Measurements from ENCODE around the gene SERPINA3.

The SERPINA3 gene

DNA sequence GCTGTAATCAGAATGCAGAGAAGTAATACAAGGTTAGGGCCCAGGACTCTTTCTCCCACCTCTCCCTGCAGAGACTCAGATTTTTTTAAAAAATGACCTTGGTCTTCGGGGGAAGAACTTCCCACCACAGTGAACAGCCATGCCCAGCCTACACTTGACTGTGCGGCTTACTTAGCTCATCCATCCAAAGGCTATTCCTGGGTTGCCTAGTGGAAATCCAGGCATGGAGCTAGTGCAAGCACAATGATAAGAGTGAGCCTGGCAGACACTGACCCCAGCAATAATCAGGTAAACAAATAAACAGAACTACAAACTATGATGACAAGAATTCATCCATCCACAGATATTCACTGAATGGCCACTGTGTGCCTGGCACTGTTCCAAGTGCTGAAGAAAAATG is 16.3 kb upstream of the SERPINA3 start:
- H3K9me3 ChIP-seq (ENCODE audit: control insufficient read depth in 5 of 5, low read length in 5 of 5), result no peaks in the 10 kb centered on the region
- no peak overlapping the region for H3K9ac ChIP-seq (ENCODE audit: low read length in 5 of 5)
- peaks cover 0 to 17% (median 4%) of the 10 kb centered on the region in 5 donors for H3K27me3 ChIP-seq (ENCODE audit: control insufficient read depth in 5 of 5, insufficient read depth in 4 of 5, low read length in 5 of 5)
- H3K4me1 ChIP-seq (ENCODE audit: control insufficient read depth in 5 of 5, insufficient read depth in 5 of 5, low read length in 5 of 5), result peaks cover 0 to 18% (median 16%) of the 10 kb centered on the region in 5 donors
- no peak overlapping the region for H3K27ac ChIP-seq (ENCODE audit: low read depth, low read length)
- no peak overlapping the region for H3K4me3 ChIP-seq (ENCODE audit: low read depth in 1 of 5, low read length in 5 of 5)
- no peaks in the 10 kb centered on the region for H3K36me3 ChIP-seq (ENCODE audit: control insufficient read depth in 5 of 5, insufficient read depth in 5 of 5, low read length in 5 of 5)

- Histone ChIP-seq H3K27ac (ENCODE audit: low read depth, low read length) (no peak overlapping the region), H3K4me3 (ENCODE audit: low read depth in 1 of 5, low read length in 5 of 5) (no peak overlapping the region), H3K9ac (ENCODE audit: low read length in 5 of 5) (no peak overlapping the region), H3K27me3 (ENCODE audit: control insufficient read depth in 5 of 5, insufficient read depth in 4 of 5, low read length in 5 of 5) (peaks cover 0 to 17% (median 4%) of the 10 kb centered on the region in 5 donors), H3K9me3 (ENCODE audit: control insufficient read depth in 5 of 5, low read length in 5 of 5) (no peaks in the 10 kb centered on the region), H3K4me1 (ENCODE audit: control insufficient read depth in 5 of 5, insufficient read depth in 5 of 5, low read length in 5 of 5) (peaks cover 0 to 18% (median 16%) of the 10 kb centered on the region in 5 donors), H3K36me3 (ENCODE audit: control insufficient read depth in 5 of 5, insufficient read depth in 5 of 5, low read length in 5 of 5) (no peaks in the 10 kb centered on the region)
Measured at GRCh38 chr14:94596361-94596760, 15.8 kb upstream of the SERPINA3 start.

DNA sequence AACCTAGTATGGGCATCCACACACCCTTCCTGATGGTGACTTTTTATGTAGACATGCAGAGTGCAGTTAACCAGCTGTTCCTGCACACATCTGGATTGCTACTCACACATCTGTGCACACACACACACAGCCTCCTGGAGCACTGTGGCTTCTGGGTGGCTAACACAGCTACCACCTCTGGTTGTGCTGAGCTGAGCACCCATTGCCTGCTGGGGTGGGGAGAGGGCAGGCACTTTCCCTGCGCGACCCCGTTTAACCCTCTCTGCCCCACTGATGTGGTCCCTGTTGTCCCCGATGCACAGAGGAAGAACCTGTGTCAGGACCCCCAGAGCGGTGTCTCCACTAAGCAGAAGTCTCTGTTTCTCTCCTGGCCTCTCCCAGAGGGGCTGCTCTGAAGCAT is 14.4 kb upstream of the SERPINA3 start:
- no peak overlapping the region for H3K9ac ChIP-seq (ENCODE audit: low read length in 5 of 5)
- H3K27ac ChIP-seq (ENCODE audit: low read depth, low read length), result no peak overlapping the region
- H3K27me3 ChIP-seq (ENCODE audit: control insufficient read depth in 5 of 5, insufficient read depth in 4 of 5, low read length in 5 of 5), result peaks cover 0 to 17% (median 4%) of the 10 kb centered on the region in 5 donors
- H3K36me3 ChIP-seq (ENCODE audit: control insufficient read depth in 5 of 5, insufficient read depth in 5 of 5, low read length in 5 of 5), result no peaks in the 10 kb centered on the region
- no peak overlapping the region for H3K4me3 ChIP-seq (ENCODE audit: low read depth in 1 of 5, low read length in 5 of 5)
- H3K4me1 ChIP-seq (ENCODE audit: control insufficient read depth in 5 of 5, insufficient read depth in 5 of 5, low read length in 5 of 5), result peaks cover 1 to 27% (median 20%) of the 10 kb centered on the region in 5 donors
- no peaks in the 10 kb centered on the region for H3K9me3 ChIP-seq (ENCODE audit: control insufficient read depth in 5 of 5, low read length in 5 of 5)

- Histone ChIP-seq H3K4me3 (ENCODE audit: low read depth in 1 of 5, low read length in 5 of 5) (no peak overlapping the region), H3K36me3 (ENCODE audit: control insufficient read depth in 5 of 5, insufficient read depth in 5 of 5, low read length in 5 of 5) (no peaks in the 10 kb centered on the region), H3K27ac (ENCODE audit: low read depth, low read length) (no peak overlapping the region), H3K4me1 (ENCODE audit: control insufficient read depth in 5 of 5, insufficient read depth in 5 of 5, low read length in 5 of 5) (peaks cover 1 to 27% (median 20%) of the 10 kb centered on the region in 5 donors), H3K9me3 (ENCODE audit: control insufficient read depth in 5 of 5, low read length in 5 of 5) (no peaks in the 10 kb centered on the region), H3K9ac (ENCODE audit: low read length in 5 of 5) (no peak overlapping the region), H3K27me3 (ENCODE audit: control insufficient read depth in 5 of 5, insufficient read depth in 4 of 5, low read length in 5 of 5) (peaks cover 0 to 17% (median 4%) of the 10 kb centered on the region in 5 donors)
Measured at GRCh38 chr14:94598506-94598815, 13.7 kb upstream of the SERPINA3 start.

- H3K4me1 ChIP-seq (ENCODE audit: control insufficient read depth in 5 of 5, insufficient read depth in 5 of 5, low read length in 5 of 5), result peaks cover 1 to 27% (median 20%) of the 10 kb centered on the region in 5 donors
- no peaks in the 10 kb centered on the region for H3K9me3 ChIP-seq (ENCODE audit: control insufficient read depth in 5 of 5, low read length in 5 of 5)
- H3K36me3 ChIP-seq (ENCODE audit: control insufficient read depth in 5 of 5, insufficient read depth in 5 of 5, low read length in 5 of 5), result no peaks in the 10 kb centered on the region
- H3K9ac ChIP-seq (ENCODE audit: low read length in 5 of 5), result no peak overlapping the region
- H3K27me3 ChIP-seq (ENCODE audit: control insufficient read depth in 5 of 5, insufficient read depth in 4 of 5, low read length in 5 of 5), result peaks cover 0 to 17% (median 4%) of the 10 kb centered on the region in 5 donors
- no peak overlapping the region for H3K4me3 ChIP-seq (ENCODE audit: low read depth in 1 of 5, low read length in 5 of 5)
- no peak overlapping the region for H3K27ac ChIP-seq (ENCODE audit: low read depth, low read length)
Measured at GRCh38 chr14:94598816-94599655, 13.2 kb upstream of the SERPINA3 start.

DNA sequence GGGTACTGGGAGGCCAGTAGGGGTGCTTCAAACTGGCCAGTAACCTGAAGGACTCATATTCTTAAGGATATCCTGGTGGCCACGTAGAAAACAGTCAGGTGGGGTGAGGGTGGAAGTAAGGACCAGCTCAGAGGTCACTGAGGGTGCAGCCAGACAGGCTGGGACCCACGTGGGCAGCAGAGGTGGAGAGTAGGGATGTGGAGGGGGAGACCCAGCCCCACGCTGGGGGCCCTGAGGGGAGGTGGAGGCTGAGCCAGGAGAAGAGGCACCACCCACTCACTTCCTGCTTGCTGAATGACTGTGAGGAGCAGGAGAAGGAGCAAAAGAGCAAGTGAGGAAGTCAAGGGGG is 12.6 kb upstream of the SERPINA3 start:
- Histone ChIP-seq H3K4me1 (ENCODE audit: control insufficient read depth in 5 of 5, insufficient read depth in 5 of 5, low read length in 5 of 5) (peaks cover 1 to 27% (median 20%) of the 10 kb centered on the region in 5 donors), H3K9me3 (ENCODE audit: control insufficient read depth in 5 of 5, low read length in 5 of 5) (no peaks in the 10 kb centered on the region), H3K4me3 (ENCODE audit: low read depth in 1 of 5, low read length in 5 of 5) (no peak overlapping the region), H3K36me3 (ENCODE audit: control insufficient read depth in 5 of 5, insufficient read depth in 5 of 5, low read length in 5 of 5) (no peaks in the 10 kb centered on the region), H3K27ac (ENCODE audit: low read depth, low read length) (no peak overlapping the region), H3K27me3 (ENCODE audit: control insufficient read depth in 5 of 5, insufficient read depth in 4 of 5, low read length in 5 of 5) (peaks cover 0 to 17% (median 2%) of the 10 kb centered on the region in 5 donors), H3K9ac (ENCODE audit: low read length in 5 of 5) (no peak overlapping the region)

DNA sequence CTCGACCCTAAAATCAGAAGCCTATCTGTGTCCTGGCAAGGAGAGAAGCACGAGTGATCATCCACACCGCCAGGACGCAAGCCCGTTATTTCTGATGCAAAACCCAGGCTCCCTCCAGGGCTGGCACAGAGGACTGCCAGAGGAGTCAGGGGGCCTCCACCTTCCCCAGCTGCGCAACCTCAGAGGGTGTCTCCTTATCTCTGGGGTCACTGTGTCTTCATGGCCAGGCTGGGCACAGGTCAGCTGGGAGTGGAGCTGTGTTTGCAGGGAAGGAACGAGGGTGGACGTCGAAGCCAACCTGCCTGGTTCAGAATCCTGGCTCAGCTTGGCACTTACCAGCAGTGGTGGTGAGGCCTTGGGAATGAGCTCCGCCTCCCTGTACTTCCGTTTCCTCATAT is 12.0 kb upstream of the SERPINA3 start:
- H3K9me3 ChIP-seq (ENCODE audit: control insufficient read depth in 5 of 5, low read length in 5 of 5), result no peaks in the 10 kb centered on the region
- H3K9ac ChIP-seq (ENCODE audit: low read length in 5 of 5), result no peak overlapping the region
- H3K27ac ChIP-seq (ENCODE audit: low read depth, low read length), result peak overlapping the region; percentile 35
- no peak overlapping the region for H3K4me3 ChIP-seq (ENCODE audit: low read depth in 1 of 5, low read length in 5 of 5)
- peaks cover 1 to 27% (median 20%) of the 10 kb centered on the region in 5 donors for H3K4me1 ChIP-seq (ENCODE audit: control insufficient read depth in 5 of 5, insufficient read depth in 5 of 5, low read length in 5 of 5)
- no peaks in the 10 kb centered on the region for H3K36me3 ChIP-seq (ENCODE audit: control insufficient read depth in 5 of 5, insufficient read depth in 5 of 5, low read length in 5 of 5)
- peaks cover 0 to 17% (median 0%) of the 10 kb centered on the region in 5 donors for H3K27me3 ChIP-seq (ENCODE audit: control insufficient read depth in 5 of 5, insufficient read depth in 4 of 5, low read length in 5 of 5)

DNA sequence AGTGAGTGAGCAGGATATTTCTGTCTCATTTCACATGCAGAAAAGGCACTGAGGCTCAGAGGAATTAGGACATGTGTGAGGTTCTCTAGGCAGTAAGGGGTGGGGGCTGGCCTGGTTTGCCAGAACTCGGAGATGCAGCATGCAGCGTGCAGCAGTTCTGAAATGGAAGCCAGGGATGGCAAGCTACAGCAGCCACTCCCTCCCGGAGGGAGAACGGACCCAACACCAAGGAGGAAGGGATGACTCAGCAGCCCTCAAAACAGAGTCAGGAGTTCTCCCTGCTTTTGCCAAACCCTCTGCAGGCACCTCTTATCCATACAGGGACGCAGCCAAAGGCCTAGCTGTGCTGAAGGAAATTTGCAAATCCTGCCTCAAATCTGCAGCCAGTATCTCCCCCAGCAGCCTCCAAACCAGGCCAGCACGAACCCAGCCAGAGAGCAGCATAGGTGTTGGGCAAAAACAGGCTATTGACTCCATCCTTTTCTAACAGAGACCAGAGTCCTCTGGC is 10.3 kb upstream of the SERPINA3 start:
- Histone ChIP-seq H3K4me3 (ENCODE audit: low read depth in 1 of 5, low read length in 5 of 5) (no peak overlapping the region), H3K27ac (ENCODE audit: low read depth, low read length) (no peak overlapping the region), H3K9ac (ENCODE audit: low read length in 5 of 5) (no peak overlapping the region), H3K9me3 (ENCODE audit: control insufficient read depth in 5 of 5, low read length in 5 of 5) (no peaks in the 10 kb centered on the region), H3K4me1 (ENCODE audit: control insufficient read depth in 5 of 5, insufficient read depth in 5 of 5, low read length in 5 of 5) (peaks cover 1 to 27% (median 20%) of the 10 kb centered on the region in 5 donors), H3K27me3 (ENCODE audit: control insufficient read depth in 5 of 5, insufficient read depth in 4 of 5, low read length in 5 of 5) (peaks cover 0 to 17% (median 1%) of the 10 kb centered on the region in 5 donors), H3K36me3 (ENCODE audit: control insufficient read depth in 5 of 5, insufficient read depth in 5 of 5, low read length in 5 of 5) (no peaks in the 10 kb centered on the region)

GRCh38 chr14:94602722-94603121 is 9.5 kb upstream of the SERPINA3 start:
- Histone ChIP-seq H3K4me3 (ENCODE audit: low read depth in 1 of 5, low read length in 5 of 5) (no peak overlapping the region), H3K27ac (ENCODE audit: low read depth, low read length) (no peak overlapping the region), H3K9me3 (ENCODE audit: control insufficient read depth in 5 of 5, low read length in 5 of 5) (no peaks in the 10 kb centered on the region), H3K36me3 (ENCODE audit: control insufficient read depth in 5 of 5, insufficient read depth in 5 of 5, low read length in 5 of 5) (no peaks in the 10 kb centered on the region), H3K27me3 (ENCODE audit: control insufficient read depth in 5 of 5, insufficient read depth in 4 of 5, low read length in 5 of 5) (peaks cover 0 to 14% (median 2%) of the 10 kb centered on the region in 5 donors), H3K4me1 (ENCODE audit: control insufficient read depth in 5 of 5, insufficient read depth in 5 of 5, low read length in 5 of 5) (peaks cover 1 to 27% (median 20%) of the 10 kb centered on the region in 5 donors), H3K9ac (ENCODE audit: low read length in 5 of 5) (no peak overlapping the region)

DNA sequence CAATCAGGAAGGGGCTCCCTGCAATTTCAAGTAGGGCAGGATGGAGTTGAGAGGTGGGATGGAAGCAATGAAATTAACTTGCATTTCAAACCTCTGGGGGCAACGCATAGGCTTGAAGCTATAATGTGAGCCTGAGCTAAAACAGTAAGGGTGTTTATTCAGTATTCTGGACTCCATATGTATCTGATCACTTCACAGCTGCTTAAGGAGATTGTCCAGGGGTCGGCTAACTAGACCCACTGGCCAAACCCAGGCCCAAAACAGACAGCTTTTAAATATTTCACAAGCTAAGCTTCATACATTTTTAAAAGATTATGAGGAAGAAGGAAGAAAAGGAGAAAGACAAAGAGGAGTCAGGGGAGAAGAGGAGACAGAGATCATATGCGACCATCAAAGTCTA is 6.8 kb upstream of the SERPINA3 start:
- no peaks in the 10 kb centered on the region for H3K9me3 ChIP-seq (ENCODE audit: control insufficient read depth in 5 of 5, low read length in 5 of 5)
- no peaks in the 10 kb centered on the region for H3K36me3 ChIP-seq (ENCODE audit: control insufficient read depth in 5 of 5, insufficient read depth in 5 of 5, low read length in 5 of 5)
- H3K4me3 ChIP-seq (ENCODE audit: low read depth in 1 of 5, low read length in 5 of 5), result no peak overlapping the region
- H3K9ac ChIP-seq (ENCODE audit: low read length in 5 of 5), result no peak overlapping the region
- H3K4me1 ChIP-seq (ENCODE audit: control insufficient read depth in 5 of 5, insufficient read depth in 5 of 5, low read length in 5 of 5), result peaks cover 0 to 11% (median 8%) of the 10 kb centered on the region in 5 donors
- H3K27me3 ChIP-seq (ENCODE audit: control insufficient read depth in 5 of 5, insufficient read depth in 4 of 5, low read length in 5 of 5), result peaks cover 0 to 5% (median 0%) of the 10 kb centered on the region in 5 donors
- no peak overlapping the region for H3K27ac ChIP-seq (ENCODE audit: low read depth, low read length)
